Measurements from ENCODE around the gene ZNF621. TPM values are rescaled to one million over a fixed set of nuclear protein-coding genes. Genes with fewer than 3 reads are reported as not detected.
A peak's percentile ranks its signal among the peaks of the same experiment; 100 is the strongest.

Gene ZNF621
- total RNA-seq, 1 donor from 2014 or later, result 25.8 TPM

DNA sequence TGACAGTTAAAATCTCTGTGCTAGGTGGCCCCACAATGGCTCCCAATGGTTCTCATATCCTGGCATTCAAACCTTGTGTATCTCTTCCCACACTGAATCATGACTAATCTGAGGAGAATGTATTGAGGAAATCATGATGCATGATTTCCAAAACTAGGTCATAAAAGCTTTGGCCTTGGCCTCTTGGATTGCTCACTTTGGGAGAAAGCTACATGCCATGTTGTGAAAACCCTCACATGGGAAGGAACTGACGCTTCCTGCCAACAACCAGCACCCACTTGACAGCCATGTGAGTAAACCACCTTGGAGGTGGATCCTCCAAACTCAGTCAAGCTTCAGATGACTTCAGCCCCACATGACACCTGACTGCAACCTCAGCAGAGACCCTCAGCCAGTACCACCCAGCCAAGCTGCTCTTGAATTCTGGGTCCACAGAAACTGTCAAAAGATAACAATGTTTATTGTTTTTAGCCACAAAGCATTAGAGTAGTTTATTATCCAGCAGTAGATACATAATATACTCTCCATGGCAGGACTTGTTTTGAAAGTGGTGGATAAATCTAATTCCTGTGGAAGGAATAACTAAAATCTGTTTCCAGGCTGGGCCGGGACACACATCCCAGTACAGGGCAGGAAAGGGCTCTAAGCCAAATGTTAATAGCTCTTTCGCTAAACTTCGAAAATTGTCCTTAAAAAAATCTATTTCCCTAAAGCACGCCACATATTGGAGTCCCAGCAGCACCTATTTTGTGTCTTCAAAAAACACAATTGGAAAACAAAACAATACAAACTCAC is 19.9 kb upstream of the ZNF621 start:
- intact Hi-C loops (cut with micrococcal nuclease), result loop anchor here (1.0 to 5.0 kb wide), 2 partner anchors 28 to 48 kb away; partner anchors contain the start of genes RPL14 and ZNF619
- Mint-ChIP-seq H3K27ac (no peak overlapping the region), H3K4me1 (peaks cover 13% of the 10 kb centered on the region), H3K4me3 (peak overlapping the region; percentile 96), H3K9me3 (no peaks in the 10 kb centered on the region), H3K27me3 (no peaks in the 10 kb centered on the region), H3K36me3 (ENCODE audit: low read depth) (peaks cover 4% of the 10 kb centered on the region)
- no peak for DNase-seq
- TF ChIP-seq, protein P1, sequence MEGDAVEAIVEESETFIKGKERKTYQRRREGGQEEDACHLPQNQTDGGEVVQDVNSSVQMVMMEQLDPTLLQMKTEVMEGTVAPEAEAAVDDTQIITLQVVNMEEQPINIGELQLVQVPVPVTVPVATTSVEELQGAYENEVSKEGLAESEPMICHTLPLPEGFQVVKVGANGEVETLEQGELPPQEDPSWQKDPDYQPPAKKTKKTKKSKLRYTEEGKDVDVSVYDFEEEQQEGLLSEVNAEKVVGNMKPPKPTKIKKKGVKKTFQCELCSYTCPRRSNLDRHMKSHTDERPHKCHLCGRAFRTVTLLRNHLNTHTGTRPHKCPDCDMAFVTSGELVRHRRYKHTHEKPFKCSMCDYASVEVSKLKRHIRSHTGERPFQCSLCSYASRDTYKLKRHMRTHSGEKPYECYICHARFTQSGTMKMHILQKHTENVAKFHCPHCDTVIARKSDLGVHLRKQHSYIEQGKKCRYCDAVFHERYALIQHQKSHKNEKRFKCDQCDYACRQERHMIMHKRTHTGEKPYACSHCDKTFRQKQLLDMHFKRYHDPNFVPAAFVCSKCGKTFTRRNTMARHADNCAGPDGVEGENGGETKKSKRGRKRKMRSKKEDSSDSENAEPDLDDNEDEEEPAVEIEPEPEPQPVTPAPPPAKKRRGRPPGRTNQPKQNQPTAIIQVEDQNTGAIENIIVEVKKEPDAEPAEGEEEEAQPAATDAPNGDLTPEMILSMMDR (IDR thresholded peaks at IDR 0.05), result no peak
- POLR2A ChIA-PET, result interaction anchor here (1.5 to 2.7 kb wide), 3 partner anchors 20 to 47 kb away, joined by 7 to 17 read pairs (median 13); partner anchors contain the start of genes RPL14, ZNF619 and ZNF621
- CTCF ChIA-PET, result interaction anchor here (1.4 kb wide), 1 partner anchor 12 kb away, joined by 3 read pairs; no protein-coding TSS in a partner anchor
- no peak for ATAC-seq (ENCODE audit: low read depth)

DNA sequence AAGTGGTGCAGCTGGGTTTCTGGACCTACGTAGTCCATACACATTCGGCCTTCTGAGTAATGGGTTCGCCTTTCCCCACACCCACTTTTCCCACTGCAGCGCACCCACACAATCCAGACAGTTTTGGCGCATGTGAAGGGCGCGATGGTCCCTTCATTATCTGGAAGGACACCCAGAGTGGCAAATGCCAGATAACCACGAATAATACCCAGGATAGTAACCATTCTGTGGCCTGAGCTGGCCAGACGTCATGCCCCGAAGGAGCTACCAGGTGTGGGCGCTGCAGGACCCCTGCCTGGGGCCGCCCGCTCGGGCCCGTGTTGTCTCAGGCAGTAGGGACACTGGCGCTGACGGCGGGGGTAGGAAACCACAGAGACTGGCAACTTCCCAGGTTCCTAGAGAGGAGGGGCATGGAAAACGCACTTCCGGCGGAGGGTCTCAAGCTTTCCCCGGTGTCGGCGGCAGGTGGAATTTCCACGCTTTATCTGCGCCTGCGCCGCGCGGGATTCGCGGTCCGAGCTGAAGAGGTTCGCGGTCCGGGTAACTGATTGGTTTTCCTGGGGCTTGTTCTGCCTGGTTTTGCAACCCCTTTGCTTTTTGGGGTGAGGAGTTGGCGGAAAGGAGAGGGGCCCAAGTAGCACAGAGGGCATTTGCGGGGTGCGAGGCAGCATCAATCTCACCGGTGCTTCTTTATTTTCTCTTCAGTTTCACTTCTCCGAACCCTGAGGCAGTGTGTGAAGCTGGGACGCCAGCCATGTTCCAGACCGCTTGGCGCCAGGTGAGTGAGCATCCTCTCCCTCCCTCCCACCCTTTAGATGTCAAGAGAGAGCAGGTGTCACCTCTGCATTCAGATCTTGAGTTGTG is 18.9 kb upstream of the ZNF621 start, which contains the start of gene ZNF620:
Gene ZNF620 (plus strand): TSS at position 441 of the 864 bp plus-strand sequence. CDS start 314 bp downstream, at position 755.
- intact Hi-C loops (cut with micrococcal nuclease), result loop anchor here (1.0 to 5.0 kb wide), 3 partner anchors 18 to 49 kb away; partner anchors contain the start of genes RPL14, ZNF619 and ZNF621

DNA sequence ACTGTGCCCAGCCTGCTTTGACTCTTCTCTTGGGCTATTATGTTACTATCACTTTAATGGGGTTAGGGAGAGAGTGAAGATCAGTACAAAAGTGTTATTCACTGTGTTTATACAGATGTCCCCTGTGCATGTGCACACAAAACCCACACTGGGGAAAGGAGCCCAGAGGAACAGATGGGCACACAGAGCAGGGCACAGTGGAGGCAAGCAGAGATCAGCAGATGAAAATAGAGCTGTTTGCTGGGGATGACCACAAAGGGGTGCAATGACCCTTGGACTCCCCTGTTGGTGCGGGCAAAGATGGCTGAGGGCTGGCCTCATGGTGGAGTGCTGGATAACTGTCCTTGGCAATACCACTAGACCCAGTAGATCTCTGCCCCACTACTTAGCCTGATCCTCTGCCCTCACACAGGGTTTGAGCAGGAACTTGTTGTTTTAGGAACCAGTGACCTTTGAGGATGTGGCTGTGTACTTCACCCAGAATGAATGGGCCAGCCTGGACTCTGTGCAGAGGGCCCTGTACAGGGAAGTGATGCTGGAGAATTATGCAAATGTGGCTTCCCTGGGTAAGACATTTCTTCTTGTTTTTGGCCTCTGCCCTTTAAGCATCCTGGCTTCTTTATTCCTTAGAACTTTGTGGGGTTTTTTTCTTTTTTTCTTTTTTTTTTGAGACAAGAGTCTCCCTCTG is 13.6 kb upstream of the ZNF621 start:
- intact Hi-C loops (cut with micrococcal nuclease), result no loop called here
- Mint-ChIP-seq H3K4me1 (peaks cover 7% of the 10 kb centered on the region), H3K27me3 (no peaks in the 10 kb centered on the region), H3K36me3 (ENCODE audit: low read depth) (peaks cover 21% of the 10 kb centered on the region), H3K9me3 (no peaks in the 10 kb centered on the region), H3K4me3 (no peak overlapping the region), H3K27ac (no peak overlapping the region)
- DNase-seq (no peak), ATAC-seq (ENCODE audit: low read depth) (no peak)
- POLR2A ChIA-PET, result interaction anchor here (1.0 kb wide), 1 partner anchor 14 kb away, joined by 3 read pairs; the partner anchor contains the start of gene ZNF621
- TF ChIP-seq, protein P1 (IDR thresholded peaks at IDR 0.05), result no peak
- CTCF ChIA-PET, result no interaction called here

More for the DNA sequence above, 18.9 kb upstream of the ZNF621 start, which contains the start of gene ZNF620:
- peak; percentile 83 for ATAC-seq (ENCODE audit: low read depth)
- Mint-ChIP-seq H3K4me1 (peaks cover 13% of the 10 kb centered on the region), H3K27ac (peak within 1 kb of the TSS; percentile 79), H3K9me3 (no peaks in the 10 kb centered on the region), H3K4me3 (peak within 1 kb of the TSS; percentile 96), H3K36me3 (ENCODE audit: low read depth) (peaks cover 9% of the 10 kb centered on the region), H3K27me3 (no peaks in the 10 kb centered on the region)
- ChIA-PET POLR2A (interaction anchor here (1.5 to 2.7 kb wide), 3 partner anchors 19 to 48 kb away, joined by 7 to 17 read pairs (median 13); partner anchors contain the start of genes RPL14, ZNF619 and ZNF621), CTCF (interaction anchor here (0.8 to 1.4 kb wide), 3 partner anchors 13 to 49 kb away, joined by 3 to 5 read pairs (median 3); partner anchors contain the start of genes RPL14 and ZNF621)
- DNase-seq, result peak; percentile 35
- TF ChIP-seq, protein P1 (IDR thresholded peaks at IDR 0.05), result no peak

DNA sequence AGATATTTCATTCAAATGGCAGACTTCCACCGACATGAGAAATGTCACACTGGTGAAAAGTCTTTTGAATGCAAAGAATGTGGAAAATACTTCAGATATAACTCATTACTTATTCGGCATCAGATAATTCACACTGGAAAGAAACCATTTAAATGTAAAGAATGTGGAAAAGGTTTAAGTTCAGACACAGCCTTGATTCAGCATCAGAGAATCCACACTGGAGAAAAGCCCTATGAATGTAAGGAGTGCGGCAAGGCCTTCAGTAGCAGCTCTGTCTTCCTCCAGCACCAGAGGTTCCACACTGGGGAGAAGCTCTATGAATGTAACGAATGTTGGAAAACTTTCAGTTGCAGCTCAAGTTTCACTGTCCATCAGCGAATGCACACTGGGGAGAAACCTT is 8.6 kb upstream of the ZNF621 start:
- Mint-ChIP-seq H3K4me1 (no peaks in the 10 kb centered on the region), H3K9me3 (no peaks in the 10 kb centered on the region), H3K4me3 (no peak overlapping the region), H3K36me3 (ENCODE audit: low read depth) (peaks cover 21% of the 10 kb centered on the region), H3K27ac (no peak overlapping the region), H3K27me3 (no peaks in the 10 kb centered on the region)
- ATAC-seq (ENCODE audit: low read depth) (no peak), DNase-seq (no peak)
- POLR2A ChIA-PET, result no interaction called here
- TF ChIP-seq, protein P1 (IDR thresholded peaks at IDR 0.05), result no peak
- intact Hi-C loops (cut with micrococcal nuclease), result no loop called here
- CTCF ChIA-PET, result no interaction called here

Data from activated B cell treated with CpG ODN at 0.5 μM for 24 hours (primary cell).